Measurements from ENCODE around the gene TMCO1. TPM values are rescaled to one million over a fixed set of nuclear protein-coding genes. Genes with fewer than 3 reads are reported as not detected.
"Not testable (repeated sequence)": the region's sequence is repeated elsewhere in the genome, so short reads cannot be mapped to it uniquely, and the experiment has no call there.

TMCO1 gene
- total RNA-seq, 1 experiment from 2014 or later: 220 TPM

DNA sequence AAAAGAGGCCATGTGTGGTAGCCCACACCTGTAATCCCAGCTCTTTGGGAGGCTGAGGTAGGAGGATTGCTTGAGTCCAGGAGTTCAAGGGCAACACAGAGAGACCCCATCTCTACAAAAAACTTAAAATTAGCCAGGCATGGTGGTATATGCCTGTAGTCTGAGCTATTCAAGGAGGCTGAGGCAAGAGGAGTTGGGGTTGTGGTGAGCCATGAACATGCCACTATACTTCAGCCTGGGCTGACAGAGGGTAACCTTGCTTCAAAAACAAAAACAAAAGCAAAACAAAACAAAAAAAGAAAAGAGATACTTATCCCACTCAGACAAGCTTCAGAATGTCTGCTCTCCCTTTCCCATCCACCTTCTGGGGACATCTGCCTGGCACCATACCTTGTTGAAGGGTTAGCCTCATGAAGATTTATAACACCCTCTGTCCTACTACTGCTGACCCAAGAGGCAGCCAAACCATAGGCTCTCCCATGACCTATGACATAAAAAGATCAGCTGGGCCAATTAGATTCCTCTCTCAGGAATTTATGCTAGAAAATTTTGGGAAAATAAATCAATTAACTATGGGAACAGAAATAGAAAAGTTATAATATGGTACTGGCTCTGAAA lies 13.2 kb downstream of the TMCO1 start:
- in situ Hi-C loops (cut with HindIII; ENCODE audit: low pct_unique_long_range_greater_than_20kb, low sequenced_read_pairs): no loop called here
- no peak for DNase-seq (ENCODE audit: low read depth, low spot score)

DNA sequence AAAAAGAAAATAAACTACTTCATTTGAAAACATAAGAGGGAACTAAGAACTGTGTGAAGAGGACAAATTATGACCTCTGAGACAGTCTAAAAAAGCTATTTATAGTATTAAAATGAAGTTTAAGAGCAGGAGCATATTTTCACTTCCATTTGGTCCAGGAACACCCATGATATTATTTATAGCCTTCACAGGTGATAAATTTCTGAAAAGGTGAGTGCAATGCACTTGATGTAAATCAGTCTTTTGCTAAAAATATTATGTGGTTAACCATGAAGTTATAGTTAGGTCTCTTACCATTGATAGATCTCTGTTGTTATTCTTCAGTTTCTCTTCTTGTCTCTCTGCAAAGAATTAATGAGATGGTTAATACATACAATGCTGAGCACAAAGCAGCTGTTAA lies 14.7 kb downstream of the TMCO1 start:
- no peak for DNase-seq (ENCODE audit: low read depth, low spot score)
- in situ Hi-C loops (cut with HindIII; ENCODE audit: low pct_unique_long_range_greater_than_20kb, low sequenced_read_pairs): no loop called here

DNA sequence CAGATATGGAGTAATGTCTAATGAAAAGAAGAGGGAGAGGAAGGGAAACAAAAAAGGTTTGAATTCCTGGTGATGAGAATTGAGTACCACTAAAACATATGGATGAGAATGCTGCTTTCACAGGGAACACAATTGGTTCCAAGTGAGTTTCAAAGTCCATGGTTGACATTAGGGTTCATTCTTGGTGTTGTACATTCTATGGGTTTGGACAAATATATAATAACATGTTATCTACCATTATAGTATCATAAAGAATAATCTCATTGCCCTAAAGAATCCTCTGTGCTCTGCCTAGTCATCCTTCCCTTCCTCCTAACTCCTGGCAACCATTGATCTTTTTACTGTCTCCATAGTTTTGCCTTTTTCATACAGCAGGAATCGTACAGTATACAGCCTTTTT lies 20.1 kb downstream of the TMCO1 start:
- no peak for DNase-seq (ENCODE audit: low read depth, low spot score)
- in situ Hi-C loops (cut with HindIII; ENCODE audit: low pct_unique_long_range_greater_than_20kb, low sequenced_read_pairs): no loop called here

DNA sequence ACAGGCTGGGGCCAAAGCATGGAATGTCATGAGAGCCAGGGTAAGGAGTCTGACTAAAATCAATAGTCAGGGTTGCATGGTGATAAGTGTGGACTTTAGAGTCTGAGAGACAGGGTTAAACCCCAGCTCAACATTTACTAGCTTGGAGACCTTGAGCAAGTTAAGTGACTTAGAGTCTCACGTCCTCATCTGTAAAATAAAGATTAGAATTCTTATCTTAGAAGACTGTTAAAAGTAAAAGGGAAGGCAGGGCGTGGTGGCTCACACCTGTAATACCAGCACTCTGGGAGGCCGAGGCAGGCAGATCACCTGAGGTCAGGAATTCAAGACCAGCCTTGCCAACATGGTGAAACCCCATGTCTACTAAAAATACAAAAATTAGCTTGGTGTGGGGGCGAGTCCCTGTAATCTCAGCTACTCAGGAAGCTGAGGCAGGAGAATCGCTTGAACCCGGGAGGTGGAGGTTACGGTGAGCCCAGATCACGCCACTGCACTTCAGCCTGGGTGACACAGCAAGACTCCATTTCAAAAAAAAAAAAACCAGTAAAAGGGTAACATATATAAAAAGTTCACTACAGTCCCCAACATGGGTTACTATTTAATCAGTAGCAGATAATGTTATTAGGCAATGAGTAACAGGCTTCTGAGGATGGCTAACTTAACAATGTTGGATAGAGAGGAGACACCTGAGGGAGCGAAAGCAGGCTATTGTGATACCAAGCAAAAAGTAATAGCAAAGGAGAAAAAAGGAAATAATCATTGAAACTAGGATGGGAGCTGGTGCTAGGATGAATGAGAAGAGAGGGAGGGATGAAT lies 20.8 kb downstream of the TMCO1 start:
- in situ Hi-C loops (cut with HindIII; ENCODE audit: low pct_unique_long_range_greater_than_20kb, low sequenced_read_pairs): no loop called here
- DNase-seq (ENCODE audit: low read depth, low spot score): no peak

DNA sequence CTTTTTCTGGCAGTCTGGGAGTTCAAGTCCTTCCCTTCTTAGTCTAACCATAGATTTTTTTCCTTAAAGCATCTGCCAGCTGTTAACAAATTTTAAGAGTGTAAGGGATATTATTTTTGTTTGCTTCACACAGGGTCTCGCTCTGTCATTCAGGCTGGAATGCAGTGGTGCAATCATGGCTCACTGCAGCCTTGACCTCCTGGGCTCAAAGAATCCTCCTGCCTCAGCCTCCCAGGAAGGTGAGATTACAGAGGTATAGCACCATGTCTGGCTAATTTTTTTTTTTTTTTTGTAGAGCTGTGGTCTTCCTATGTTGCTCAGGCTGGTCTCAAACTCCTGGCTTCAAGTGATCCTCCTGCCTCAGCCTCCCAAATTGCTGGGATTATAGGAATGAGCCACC lies 23.8 kb downstream of the TMCO1 start:
- in situ Hi-C loops (cut with HindIII; ENCODE audit: low pct_unique_long_range_greater_than_20kb, low sequenced_read_pairs); DNase-seq (ENCODE audit: low read depth, low spot score): not testable (repeated sequence)

DNA sequence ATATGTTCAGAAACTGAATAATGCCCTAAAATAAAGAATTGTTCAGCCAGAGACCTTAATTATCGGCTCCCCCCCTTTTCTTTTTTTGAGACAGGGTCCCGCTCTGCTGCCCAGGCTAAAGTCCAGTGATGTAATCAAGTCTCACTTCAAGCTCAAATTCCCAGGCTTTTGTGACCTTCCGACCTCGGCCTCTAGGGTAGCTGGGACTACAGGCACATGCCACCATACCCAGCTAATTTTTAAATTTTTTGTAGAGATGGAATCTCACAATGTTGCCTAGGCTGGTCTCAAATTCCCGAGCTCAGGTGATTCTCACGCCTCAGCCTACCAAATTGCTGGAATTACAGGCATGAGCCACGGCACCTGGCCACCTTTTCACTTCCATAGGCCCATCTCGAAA lies 26.5 kb downstream of the TMCO1 start:
- no peak for DNase-seq (ENCODE audit: low read depth, low spot score)
- in situ Hi-C loops (cut with HindIII; ENCODE audit: low pct_unique_long_range_greater_than_20kb, low sequenced_read_pairs): no loop called here

DNA sequence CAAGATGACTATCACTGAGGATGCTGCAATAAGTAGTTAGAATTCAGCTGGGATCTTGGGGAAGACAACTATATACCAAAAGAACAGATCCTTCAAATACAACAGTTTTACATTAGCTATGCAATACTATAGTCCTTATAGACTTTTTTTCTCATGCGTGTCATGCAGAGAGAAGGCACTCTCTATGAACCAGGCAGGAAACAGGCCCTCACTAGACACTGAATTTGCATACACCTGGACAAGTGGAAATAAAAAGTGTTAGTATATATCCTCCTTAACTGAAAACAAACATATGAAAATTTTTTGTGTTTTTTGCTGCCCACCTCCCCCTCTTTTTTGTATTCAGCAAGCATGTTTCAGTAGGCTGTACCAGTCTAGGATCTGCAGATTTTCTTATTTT lies 29.9 kb downstream of the TMCO1 start:
- DNase-seq (ENCODE audit: low read depth, low spot score): no peak
- in situ Hi-C loops (cut with HindIII; ENCODE audit: low pct_unique_long_range_greater_than_20kb, low sequenced_read_pairs): no loop called here

DNA sequence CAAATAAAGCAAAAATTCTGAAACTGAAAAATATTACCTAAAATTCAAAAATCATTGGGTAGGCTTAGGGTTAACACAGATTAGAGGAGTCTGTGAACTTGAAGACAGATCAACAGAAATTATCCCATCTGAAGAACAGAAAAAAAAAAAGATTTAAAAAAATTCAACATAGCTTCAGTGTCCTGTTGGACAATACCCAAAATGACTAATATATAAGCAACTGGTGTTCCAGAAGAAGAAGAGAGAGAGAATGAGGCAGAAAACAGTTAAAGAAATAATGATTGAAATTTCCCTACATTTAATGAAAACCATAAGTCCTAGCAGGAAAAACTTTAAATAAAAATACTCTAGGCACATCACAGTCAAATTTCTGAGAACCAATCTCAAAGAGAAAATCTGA lies 31.5 kb downstream of the TMCO1 start:
- in situ Hi-C loops (cut with HindIII; ENCODE audit: low pct_unique_long_range_greater_than_20kb, low sequenced_read_pairs): no loop called here
- no peak for DNase-seq (ENCODE audit: low read depth, low spot score)

DNA sequence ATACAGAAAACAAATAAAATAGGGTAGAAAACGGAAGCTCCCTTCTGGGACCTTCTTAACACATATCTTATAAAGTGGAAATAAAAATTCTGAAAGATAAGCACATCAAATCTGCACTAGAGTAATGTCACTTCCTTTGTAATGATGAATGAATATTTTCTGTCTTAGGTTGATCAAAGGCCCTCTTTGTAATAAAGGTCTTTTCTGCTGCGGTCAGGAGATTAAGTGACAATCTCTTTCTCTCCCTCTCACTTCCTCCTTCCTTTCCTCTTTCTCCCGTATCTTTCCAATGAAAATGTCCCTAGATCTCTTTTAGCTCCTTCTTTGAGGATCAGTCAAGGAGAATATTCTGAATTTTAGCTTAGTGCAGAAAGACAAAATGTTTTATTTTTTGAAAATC lies 33.8 kb downstream of the TMCO1 start:
- in situ Hi-C loops (cut with HindIII; ENCODE audit: low pct_unique_long_range_greater_than_20kb, low sequenced_read_pairs): no loop called here
- peak; percentile 59 for DNase-seq (ENCODE audit: low read depth, low spot score)

DNA sequence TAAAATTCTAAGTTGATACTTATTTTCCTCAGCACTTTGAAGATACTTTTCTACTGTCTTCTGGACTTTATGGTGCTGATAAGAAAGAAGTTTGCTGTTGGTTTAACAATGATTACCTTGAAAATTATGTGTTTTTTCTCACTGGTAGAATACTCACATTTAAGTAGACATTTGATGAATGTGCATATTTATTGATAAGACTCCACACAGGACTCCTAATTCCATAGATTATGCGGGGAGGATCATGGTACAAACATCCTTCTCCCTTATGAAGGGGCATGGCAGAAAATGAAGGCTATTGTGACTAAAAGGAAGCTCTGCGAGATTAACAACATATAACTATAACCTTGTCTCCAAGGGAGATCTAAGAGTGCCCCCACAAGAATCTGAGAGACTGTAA lies 41.8 kb downstream of the TMCO1 start:
- in situ Hi-C loops (cut with HindIII; ENCODE audit: low pct_unique_long_range_greater_than_20kb, low sequenced_read_pairs): no loop called here
- DNase-seq (ENCODE audit: low read depth, low spot score): no peak

DNA sequence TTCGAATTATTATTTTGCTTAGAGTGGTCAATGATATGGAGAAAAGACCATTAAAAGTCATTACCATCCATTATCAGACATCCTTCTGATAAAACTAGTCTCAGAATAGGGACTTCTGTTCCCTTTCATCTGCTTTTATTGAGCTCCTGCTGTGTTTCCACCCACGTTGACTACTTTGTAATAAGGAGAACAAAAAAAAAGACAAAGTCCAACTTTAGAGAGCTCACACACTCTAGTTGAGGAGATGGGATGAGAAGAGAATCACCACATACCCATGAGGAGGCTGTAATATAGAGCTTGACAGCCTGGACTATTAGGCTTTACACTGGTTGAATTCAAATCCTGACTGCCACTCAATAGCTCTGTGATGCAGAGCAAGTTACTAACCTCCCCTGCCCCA lies 42.5 kb downstream of the TMCO1 start:
- in situ Hi-C loops (cut with HindIII; ENCODE audit: low pct_unique_long_range_greater_than_20kb, low sequenced_read_pairs): no loop called here
- no peak for DNase-seq (ENCODE audit: low read depth, low spot score)

DNA sequence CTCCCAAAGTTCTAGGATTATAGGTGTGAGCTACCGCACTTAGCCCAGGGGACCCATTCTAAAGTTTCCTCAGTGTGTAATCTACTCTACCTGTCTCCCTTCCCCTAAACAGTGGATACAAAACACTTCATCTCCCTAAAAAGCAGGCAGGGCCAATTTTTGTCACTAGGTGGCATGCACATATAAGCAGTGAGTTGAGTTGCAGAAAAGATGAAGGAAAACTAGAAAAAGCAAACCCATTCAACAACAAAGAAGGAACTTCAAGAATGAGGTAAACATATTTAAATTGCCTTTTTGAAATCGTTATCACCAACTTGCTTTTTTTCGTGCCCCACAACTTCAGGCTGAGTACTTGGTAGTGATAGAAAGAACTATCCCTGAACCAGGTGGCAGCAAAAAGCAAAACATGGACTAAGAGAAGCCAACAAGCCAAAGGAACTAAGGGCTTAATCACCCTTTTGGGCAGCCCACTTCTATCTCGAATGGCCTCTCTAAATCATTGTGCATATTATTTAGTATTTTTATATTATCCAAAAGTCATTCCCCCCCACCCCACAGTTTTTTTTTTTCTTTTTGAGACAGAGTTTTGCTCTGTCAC lies 50.7 kb downstream of the TMCO1 start:
- in situ Hi-C loops (cut with HindIII; ENCODE audit: low pct_unique_long_range_greater_than_20kb, low sequenced_read_pairs): loop anchor here (25.0 kb wide), 1 partner anchor 444 kb away; the partner anchor contains the start of gene FAM78B
- peak; percentile 78 for DNase-seq (ENCODE audit: low read depth, low spot score)

DNA sequence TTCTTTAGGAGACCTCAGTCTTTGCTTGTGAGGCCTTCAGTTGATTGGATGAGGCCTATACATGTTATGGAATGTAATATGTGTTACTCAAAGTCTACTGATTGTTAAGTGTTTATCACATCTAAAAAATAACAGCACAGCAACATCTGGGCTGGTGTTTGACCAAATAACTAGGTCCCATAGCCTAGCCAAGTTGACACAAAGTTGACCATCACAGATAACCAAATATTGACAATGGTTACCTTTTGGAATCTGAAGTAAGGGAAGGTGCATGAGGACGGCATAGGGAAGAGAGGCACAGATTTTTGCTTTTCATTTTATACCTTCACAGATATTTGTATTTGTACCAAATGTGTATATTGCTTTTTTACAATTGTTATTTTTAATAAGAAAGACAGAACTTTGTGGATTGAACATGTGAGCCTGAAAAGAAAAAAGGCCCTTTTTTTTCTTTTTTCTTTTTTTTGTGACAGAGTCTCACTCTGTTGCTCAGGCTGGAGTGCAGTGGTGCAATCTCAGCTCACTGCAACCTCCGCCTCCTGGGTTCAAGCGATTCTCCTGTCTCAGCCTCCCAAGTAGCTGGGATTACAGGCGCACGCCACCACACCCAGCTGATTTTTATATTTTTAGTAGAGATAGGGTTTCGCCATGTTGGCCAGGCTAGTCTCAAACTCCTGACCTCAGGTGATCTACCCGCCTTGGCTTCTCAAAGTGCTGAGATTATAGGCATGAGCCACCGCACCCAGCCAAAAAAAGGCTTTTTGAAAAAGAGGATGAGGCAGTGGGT lies 52.2 kb downstream of the TMCO1 start:
- in situ Hi-C loops (cut with HindIII; ENCODE audit: low pct_unique_long_range_greater_than_20kb, low sequenced_read_pairs): loop anchor here (25.0 kb wide), 1 partner anchor 446 kb away; the partner anchor contains the start of gene FAM78B
- DNase-seq (ENCODE audit: low read depth, low spot score): not testable (repeated sequence)

DNA sequence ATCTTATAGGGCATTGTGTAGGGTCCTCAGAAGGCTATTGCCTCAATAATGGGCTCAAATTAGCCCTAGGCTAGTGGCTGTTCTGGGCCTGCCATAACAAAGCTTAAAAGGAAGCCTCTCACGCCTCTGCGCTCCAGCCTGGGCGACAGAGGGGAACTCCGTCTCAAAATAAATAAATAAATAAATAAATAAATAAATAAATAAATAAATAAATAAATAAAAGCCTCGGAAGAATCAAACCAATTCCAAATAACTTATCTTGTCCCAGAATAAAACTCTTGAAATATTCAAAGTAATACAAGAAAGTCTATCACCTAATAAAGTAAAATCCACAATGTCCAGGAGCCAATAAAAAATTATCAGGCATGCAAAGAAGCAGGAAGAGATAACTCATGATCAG lies 55.9 kb downstream of the TMCO1 start:
- no peak for DNase-seq (ENCODE audit: low read depth, low spot score)
- in situ Hi-C loops (cut with HindIII; ENCODE audit: low pct_unique_long_range_greater_than_20kb, low sequenced_read_pairs): loop anchor here (25.0 kb wide), 1 partner anchor 450 kb away; the partner anchor contains the start of gene FAM78B

DNA sequence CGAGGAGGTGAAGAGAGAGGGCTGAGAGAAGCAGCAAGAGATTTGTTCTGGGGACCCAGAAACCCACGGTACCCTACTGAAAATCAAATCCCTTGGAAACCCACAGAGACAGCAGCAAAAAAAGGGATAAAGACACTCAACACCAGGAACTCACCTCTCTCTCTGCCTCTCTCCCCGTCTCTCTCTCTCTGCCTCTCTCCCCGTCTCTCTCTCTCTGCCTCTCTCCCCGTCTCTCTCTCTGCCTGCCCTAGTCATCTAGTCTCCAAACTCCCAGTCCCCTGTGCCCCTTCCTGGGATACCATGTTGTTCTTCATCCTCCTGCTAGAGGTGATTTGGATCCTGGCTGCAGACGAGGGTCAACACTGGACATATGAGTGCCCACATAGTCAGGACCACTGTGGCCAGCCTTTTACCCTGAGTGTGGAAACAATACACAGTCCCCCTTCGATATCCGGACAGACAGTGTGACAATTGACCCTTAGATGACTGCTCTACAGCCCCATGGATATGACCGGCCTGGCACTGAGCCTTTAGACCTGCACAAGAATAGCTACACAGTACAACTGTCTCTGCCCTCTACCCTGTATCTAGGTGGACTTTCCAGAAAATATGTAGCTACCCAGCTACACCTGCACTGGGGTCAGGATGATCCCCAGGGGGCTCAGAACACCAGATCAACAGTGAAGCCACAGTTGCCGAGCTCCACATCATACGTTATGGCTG lies 60.5 kb downstream of the TMCO1 start:
- in situ Hi-C loops (cut with HindIII; ENCODE audit: low pct_unique_long_range_greater_than_20kb, low sequenced_read_pairs): loop anchor here (25.0 kb wide), 1 partner anchor 454 kb away; the partner anchor contains the start of gene FAM78B
- DNase-seq (ENCODE audit: low read depth, low spot score): no peak

DNA sequence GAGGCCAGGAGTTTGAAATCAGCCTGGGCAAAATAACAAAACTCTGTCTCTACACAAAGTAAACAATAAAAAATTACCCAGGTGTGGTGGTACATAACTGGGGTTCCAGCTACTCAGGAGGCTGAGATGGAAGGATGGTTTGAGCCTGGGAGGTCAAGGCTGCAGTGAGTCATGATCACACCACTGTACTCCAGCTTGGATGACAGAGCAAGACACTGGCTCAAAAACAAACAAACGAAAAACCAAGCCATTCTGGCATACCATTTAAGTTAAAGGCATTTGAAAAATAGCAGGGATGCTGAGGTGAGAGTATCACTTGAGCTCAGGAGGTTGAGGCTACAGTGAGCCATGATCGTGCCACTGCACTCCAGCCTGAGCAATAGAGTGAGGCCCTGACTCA lies 65.0 kb downstream of the TMCO1 start:
- in situ Hi-C loops (cut with HindIII; ENCODE audit: low pct_unique_long_range_greater_than_20kb, low sequenced_read_pairs): loop anchor here (25.0 kb wide), 1 partner anchor 459 kb away; the partner anchor contains the start of gene FAM78B
- no peak for DNase-seq (ENCODE audit: low read depth, low spot score)

DNA sequence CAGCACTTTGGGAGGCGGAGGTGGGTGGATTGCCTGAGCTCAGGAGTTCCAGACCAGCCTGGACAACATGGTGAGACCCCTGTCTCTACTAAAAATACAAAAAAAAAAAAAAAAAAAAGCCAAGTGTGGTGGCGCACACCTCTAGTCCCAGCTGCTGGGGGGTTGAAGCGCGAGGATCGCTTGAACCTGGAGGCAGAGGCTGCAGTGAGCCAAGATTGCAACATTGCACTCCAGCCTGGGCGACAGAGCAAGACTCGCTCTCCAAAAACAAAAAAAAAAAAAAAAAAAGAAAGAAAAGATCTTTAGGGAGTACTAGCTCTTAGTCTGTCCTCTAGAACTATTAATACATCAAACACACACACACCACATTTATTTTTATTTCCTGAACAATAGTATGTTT lies 66.7 kb downstream of the TMCO1 start:
- not testable (repeated sequence) for DNase-seq (ENCODE audit: low read depth, low spot score)
- in situ Hi-C loops (cut with HindIII; ENCODE audit: low pct_unique_long_range_greater_than_20kb, low sequenced_read_pairs): loop anchor here (25.0 kb wide), 1 partner anchor 460 kb away; the partner anchor contains the start of gene FAM78B
